ENCODE measurements around the gene HOMER3.

HOMER3 gene

DNA sequence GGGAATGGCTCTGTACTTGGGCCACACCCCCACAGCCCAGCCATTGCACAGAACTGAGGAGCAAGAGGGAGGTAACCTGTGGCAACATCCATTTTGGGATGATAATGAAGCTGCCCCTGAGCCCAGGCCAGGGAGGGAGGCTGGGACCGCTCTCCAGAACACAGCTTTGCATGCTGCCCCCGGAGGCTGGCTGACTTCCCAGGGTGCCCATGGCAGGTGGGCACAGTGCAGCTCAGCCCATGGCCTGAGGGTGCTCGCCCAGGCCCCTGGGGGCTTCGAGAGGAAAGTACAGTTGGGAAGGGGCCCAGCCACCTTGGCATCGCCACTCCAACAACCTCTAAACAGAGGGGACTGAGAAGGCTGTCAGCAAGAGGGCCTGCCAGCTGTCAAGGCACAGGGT is 27.6 kb downstream of the HOMER3 start:
- Histone ChIP-seq H3K27me3 (ENCODE audit: control insufficient read depth, insufficient read depth, low read length, poor library complexity, severe bottlenecking) (no peaks in the 10 kb centered on the region), H3K36me3 (ENCODE audit: control insufficient read depth, insufficient read depth, low read length) (peaks cover 8% of the 10 kb centered on the region), H3K4me3 (ENCODE audit: insufficient read depth, low read depth, low read length) (no peak overlapping the region), H3K9me3 (ENCODE audit: control insufficient read depth, low read length) (no peaks in the 10 kb centered on the region), H3K27ac (ENCODE audit: insufficient read depth, low read depth, low read length, poor library complexity, severe bottlenecking) (no peak overlapping the region), H3K4me1 (ENCODE audit: control insufficient read depth, insufficient read depth, low read length) (no peaks in the 10 kb centered on the region)
- 93% methylated on average over 5 of the region's 5 CpGs for WGBS, 2 experiments

GRCh38 chr19:18912933-18913332 is 28.1 kb downstream of the HOMER3 start:
- 95 to 96% methylated on average over 14 of the region's 14 CpGs for WGBS, 2 experiments
- Histone ChIP-seq H3K4me1 (ENCODE audit: control insufficient read depth, insufficient read depth, low read length) (no peaks in the 10 kb centered on the region), H3K9me3 (ENCODE audit: control insufficient read depth, low read length) (no peaks in the 10 kb centered on the region), H3K27me3 (ENCODE audit: control insufficient read depth, insufficient read depth, low read length, poor library complexity, severe bottlenecking) (no peaks in the 10 kb centered on the region), H3K27ac (ENCODE audit: insufficient read depth, low read depth, low read length, poor library complexity, severe bottlenecking) (no peak overlapping the region), H3K36me3 (ENCODE audit: control insufficient read depth, insufficient read depth, low read length) (peaks cover 8% of the 10 kb centered on the region), H3K4me3 (ENCODE audit: insufficient read depth, low read depth, low read length) (no peak overlapping the region)

GRCh38 chr19:18910801-18911436 is 30.1 kb downstream of the HOMER3 start:
- Histone ChIP-seq H3K27me3 (ENCODE audit: control insufficient read depth, insufficient read depth, low read length, poor library complexity, severe bottlenecking) (no peaks in the 10 kb centered on the region), H3K36me3 (ENCODE audit: control insufficient read depth, insufficient read depth, low read length) (peaks cover 8% of the 10 kb centered on the region), H3K4me3 (ENCODE audit: insufficient read depth, low read depth, low read length) (no peak overlapping the region), H3K9me3 (ENCODE audit: control insufficient read depth, low read length) (no peaks in the 10 kb centered on the region), H3K27ac (ENCODE audit: insufficient read depth, low read depth, low read length, poor library complexity, severe bottlenecking) (no peak overlapping the region), H3K4me1 (ENCODE audit: control insufficient read depth, insufficient read depth, low read length) (no peaks in the 10 kb centered on the region)
- 96 to 97% methylated on average over 19 of the region's 19 CpGs for WGBS, 2 experiments

DNA sequence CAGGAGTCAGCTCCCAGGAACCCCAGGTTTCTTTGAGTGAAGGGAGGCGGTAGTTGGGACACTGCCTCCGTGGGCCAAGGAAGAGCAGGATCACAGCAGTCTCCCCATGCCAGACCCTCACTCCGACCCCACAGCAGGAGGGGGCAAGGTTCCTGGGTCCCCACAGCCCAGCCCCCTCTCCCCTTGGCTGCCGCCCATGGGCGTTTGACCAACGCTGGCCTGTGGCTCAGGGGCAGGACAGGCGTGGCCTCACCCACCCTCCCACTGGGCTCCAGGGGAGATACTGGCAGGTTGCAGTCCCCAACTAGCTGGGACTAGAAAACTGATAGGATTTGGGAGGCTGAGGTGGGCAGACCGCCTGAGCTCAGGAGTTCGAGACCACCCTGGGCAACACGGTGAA is 31.0 kb downstream of the HOMER3 start:
- 90 to 91% methylated on average over 10 of the region's 10 CpGs for WGBS, 2 experiments
- H3K9me3 ChIP-seq (ENCODE audit: control insufficient read depth, low read length): no peaks in the 10 kb centered on the region
- peaks cover 8% of the 10 kb centered on the region for H3K36me3 ChIP-seq (ENCODE audit: control insufficient read depth, insufficient read depth, low read length)
- H3K4me3 ChIP-seq (ENCODE audit: insufficient read depth, low read depth, low read length): no peak overlapping the region
- no peaks in the 10 kb centered on the region for H3K4me1 ChIP-seq (ENCODE audit: control insufficient read depth, insufficient read depth, low read length)
- H3K27me3 ChIP-seq (ENCODE audit: control insufficient read depth, insufficient read depth, low read length, poor library complexity, severe bottlenecking): no peaks in the 10 kb centered on the region
- H3K27ac ChIP-seq (ENCODE audit: insufficient read depth, low read depth, low read length, poor library complexity, severe bottlenecking): no peak overlapping the region

DNA sequence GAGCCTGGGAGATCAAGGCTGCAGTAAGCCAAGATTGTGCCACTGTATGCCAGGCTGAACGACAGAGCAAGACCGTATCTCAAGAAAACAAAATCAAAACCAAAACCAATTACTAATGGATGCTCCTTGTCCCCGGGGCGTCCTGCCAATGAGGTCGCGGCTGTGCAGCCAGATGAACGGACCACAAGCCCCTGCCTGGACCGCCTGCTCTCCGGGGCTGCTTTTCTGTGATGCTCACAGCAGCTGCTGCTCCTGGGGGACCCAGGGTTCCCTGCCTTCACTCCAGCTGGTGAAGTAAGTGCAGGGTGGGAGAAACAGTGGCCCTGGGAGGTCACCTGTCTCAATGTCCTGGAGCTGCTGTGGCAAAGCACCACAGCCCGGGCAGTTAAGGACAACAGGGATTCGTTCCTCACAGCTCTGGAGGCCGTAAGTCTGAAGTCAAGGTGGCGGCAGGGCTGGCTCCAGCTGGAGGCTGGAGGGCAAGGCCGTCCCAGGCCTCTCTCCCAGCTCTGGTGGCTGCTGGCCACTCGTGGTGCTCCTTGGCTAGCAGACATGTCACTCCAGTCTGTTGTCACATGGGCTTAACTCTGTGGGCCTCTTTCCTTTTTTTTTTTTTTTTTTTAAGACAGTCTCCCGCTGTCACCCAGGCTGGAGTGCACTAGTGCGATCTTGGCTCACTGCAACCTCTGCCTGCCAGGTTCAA is 31.9 kb downstream of the HOMER3 start:
- no peak overlapping the region for H3K27ac ChIP-seq (ENCODE audit: insufficient read depth, low read depth, low read length, poor library complexity, severe bottlenecking)
- H3K4me1 ChIP-seq (ENCODE audit: control insufficient read depth, insufficient read depth, low read length): no peaks in the 10 kb centered on the region
- WGBS, 2 experiments: 92% methylated on average over 17 of the region's 17 CpGs
- H3K9me3 ChIP-seq (ENCODE audit: control insufficient read depth, low read length): no peaks in the 10 kb centered on the region
- peaks cover 8% of the 10 kb centered on the region for H3K36me3 ChIP-seq (ENCODE audit: control insufficient read depth, insufficient read depth, low read length)
- no peak overlapping the region for H3K4me3 ChIP-seq (ENCODE audit: insufficient read depth, low read depth, low read length)
- no peaks in the 10 kb centered on the region for H3K27me3 ChIP-seq (ENCODE audit: control insufficient read depth, insufficient read depth, low read length, poor library complexity, severe bottlenecking)

- no peak overlapping the region for H3K27ac ChIP-seq (ENCODE audit: insufficient read depth, low read depth, low read length, poor library complexity, severe bottlenecking)
- no peaks in the 10 kb centered on the region for H3K4me1 ChIP-seq (ENCODE audit: control insufficient read depth, insufficient read depth, low read length)
- H3K9me3 ChIP-seq (ENCODE audit: control insufficient read depth, low read length): no peaks in the 10 kb centered on the region
- 96% methylated on average over 36 of the region's 36 CpGs for WGBS, 2 experiments
- H3K27me3 ChIP-seq (ENCODE audit: control insufficient read depth, insufficient read depth, low read length, poor library complexity, severe bottlenecking): no peaks in the 10 kb centered on the region
- no peak overlapping the region for H3K4me3 ChIP-seq (ENCODE audit: insufficient read depth, low read depth, low read length)
- peaks cover under 1% of the 10 kb centered on the region for H3K36me3 ChIP-seq (ENCODE audit: control insufficient read depth, insufficient read depth, low read length)
Measured at GRCh38 chr19:18906605-18907519, 34.2 kb downstream of the HOMER3 start.

GRCh38 chr19:18905513-18906236 is 35.3 kb downstream of the HOMER3 start:
- Histone ChIP-seq H3K4me1 (ENCODE audit: control insufficient read depth, insufficient read depth, low read length) (no peaks in the 10 kb centered on the region), H3K9me3 (ENCODE audit: control insufficient read depth, low read length) (no peaks in the 10 kb centered on the region), H3K27ac (ENCODE audit: insufficient read depth, low read depth, low read length, poor library complexity, severe bottlenecking) (no peak overlapping the region), H3K27me3 (ENCODE audit: control insufficient read depth, insufficient read depth, low read length, poor library complexity, severe bottlenecking) (no peaks in the 10 kb centered on the region), H3K4me3 (ENCODE audit: insufficient read depth, low read depth, low read length) (no peak overlapping the region), H3K36me3 (ENCODE audit: control insufficient read depth, insufficient read depth, low read length) (no peaks in the 10 kb centered on the region)
- 94% methylated on average over 26 of the region's 26 CpGs for WGBS, 2 experiments

GRCh38 chr19:18905058-18905456 is 36.0 kb downstream of the HOMER3 start:
- no peaks in the 10 kb centered on the region for H3K27me3 ChIP-seq (ENCODE audit: control insufficient read depth, insufficient read depth, low read length, poor library complexity, severe bottlenecking)
- no peaks in the 10 kb centered on the region for H3K36me3 ChIP-seq (ENCODE audit: control insufficient read depth, insufficient read depth, low read length)
- no peak overlapping the region for H3K27ac ChIP-seq (ENCODE audit: insufficient read depth, low read depth, low read length, poor library complexity, severe bottlenecking)
- H3K4me3 ChIP-seq (ENCODE audit: insufficient read depth, low read depth, low read length): no peak overlapping the region
- 96% methylated on average over 8 of the region's 8 CpGs for WGBS, 2 experiments
- no peaks in the 10 kb centered on the region for H3K9me3 ChIP-seq (ENCODE audit: control insufficient read depth, low read length)
- no peaks in the 10 kb centered on the region for H3K4me1 ChIP-seq (ENCODE audit: control insufficient read depth, insufficient read depth, low read length)

DNA sequence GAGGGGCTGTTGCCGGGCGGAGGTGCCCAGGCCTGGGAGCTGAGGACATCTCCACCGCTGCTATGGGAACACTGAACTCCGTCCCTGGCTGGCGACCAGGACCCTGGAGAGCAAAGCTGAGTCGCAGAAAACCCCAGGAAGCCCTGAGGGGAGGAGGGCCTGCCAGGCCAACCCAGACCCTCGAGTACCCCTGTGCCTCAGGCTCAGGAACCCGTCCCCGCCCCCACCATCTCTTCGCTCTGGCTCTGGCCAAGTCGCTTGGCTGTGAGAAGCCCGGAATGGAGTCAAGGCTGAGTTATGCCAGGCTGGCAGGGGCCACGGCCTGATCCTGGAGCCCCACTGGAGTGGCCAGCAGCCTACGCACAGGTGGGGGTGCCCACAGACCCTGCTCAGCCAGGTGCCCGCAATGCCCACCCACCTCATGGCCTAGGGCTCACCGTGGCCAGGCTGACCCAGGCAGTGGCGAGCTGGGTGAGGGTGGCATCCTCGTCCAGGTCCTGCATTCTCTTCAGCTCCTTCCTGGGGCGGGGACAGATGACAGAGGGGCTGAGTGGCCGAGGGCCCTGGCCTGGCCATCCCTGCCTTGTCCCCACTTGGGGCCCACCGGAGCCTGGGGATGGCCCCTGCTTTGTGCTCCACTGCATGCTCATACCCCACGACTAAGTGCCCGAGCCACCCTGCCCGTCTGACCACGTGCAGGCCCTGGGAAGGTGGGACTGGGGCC is 36.5 kb downstream of the HOMER3 start:
- Histone ChIP-seq H3K27ac (ENCODE audit: insufficient read depth, low read depth, low read length, poor library complexity, severe bottlenecking) (no peak overlapping the region), H3K4me3 (ENCODE audit: insufficient read depth, low read depth, low read length) (no peak overlapping the region), H3K36me3 (ENCODE audit: control insufficient read depth, insufficient read depth, low read length) (no peaks in the 10 kb centered on the region), H3K9me3 (ENCODE audit: control insufficient read depth, low read length) (no peaks in the 10 kb centered on the region), H3K4me1 (ENCODE audit: control insufficient read depth, insufficient read depth, low read length) (peaks cover 4% of the 10 kb centered on the region), H3K27me3 (ENCODE audit: control insufficient read depth, insufficient read depth, low read length, poor library complexity, severe bottlenecking) (no peaks in the 10 kb centered on the region)
- 92% methylated on average over 25 of the region's 25 CpGs for WGBS, 2 experiments

Measured in ectodermal cell (in vitro differentiated cells).